SU-DHL-6 (cell line): ENCODE measurements around the gene NT5DC1.

Experiments
- H2AFZ ChIP-seq: fragments of 200-600 bp; sonication (generic); 2 replicates; pipeline ENCODE4 v1.6.1; 2014; ENCODE audit warnings: low read depth, mild to moderate bottlenecking, moderate library complexity, mixed read lengths, antibody characterized with exemption, low read length; ENCODE audit not compliant: severe bottlenecking
- H3F3A ChIP-seq: fragments of 200-600 bp; shearing (Covaris generic); 2 replicates; pipeline ENCODE4 v1.6.0; 2016; ENCODE audit warnings: antibody characterized with exemption, mild to moderate bottlenecking; ENCODE audit not compliant: insufficient read depth
- H3K27ac ChIP-seq: fragments of 200-600 bp; sonication (generic); 2 replicates; pipeline ENCODE4 v1.5.1; 2016; ENCODE audit warnings: low read depth, mild to moderate bottlenecking, low read length, moderate library complexity, mixed read lengths
- H3K27me3 ChIP-seq: fragments of 200-600 bp; sonication (generic), shearing (Covaris generic); 2 replicates; pipeline ENCODE4 v1.6.0; 2014; ENCODE audit warnings: mild to moderate bottlenecking, low read length
- H3K36me3 ChIP-seq: fragments of 200-600 bp; sonication (generic); 2 replicates; pipeline ENCODE4 v1.6.1; 2014; ENCODE audit warnings: mild to moderate bottlenecking, low read length, mixed read lengths
- H3K4me2 ChIP-seq: fragments of 300-600, 200-600 bp; shearing (Covaris generic), sonication (generic); 2 replicates; pipeline ENCODE4 v1.6.0; 2014; ENCODE audit warnings: low read length, low read depth, mild to moderate bottlenecking; ENCODE audit not compliant: poor library complexity, severe bottlenecking
- H3K4me3 ChIP-seq: fragments of 200-600 bp; sonication (generic); 2 replicates; pipeline ENCODE4 v1.5.1; 2014; ENCODE audit warnings: antibody characterized with exemption, low read length, mild to moderate bottlenecking, mixed read lengths; ENCODE audit not compliant: insufficient read depth, poor library complexity, severe bottlenecking
- H3K79me2 ChIP-seq: fragments of 200-600 bp; sonication (generic); 2 replicates; pipeline ENCODE4 v1.6.1; 2014; ENCODE audit warnings: mild to moderate bottlenecking, low read length, moderate library complexity; ENCODE audit not compliant: insufficient read depth
- H3K9ac ChIP-seq: fragments of 200-600 bp; sonication (generic); 2 replicates; pipeline ENCODE4 v1.7.0; 2014; ENCODE audit warnings: mild to moderate bottlenecking, low read length
- H3K9me2 ChIP-seq: fragments of 200-600 bp; sonication (generic); replicated peaks from 2 replicates; pipeline ENCODE4 v1.6.1; 2014; ENCODE audit warnings: low read length; ENCODE audit not compliant: insufficient read depth
- H3K9me3 ChIP-seq: fragments of 200-600 bp; sonication (generic); 2 replicates; pipeline ENCODE4 v1.6.1; 2014; ENCODE audit warnings: low read length, mixed read lengths; ENCODE audit not compliant: insufficient read depth
- H4K20me1 ChIP-seq: fragments of 200-600 bp; sonication (generic); 2 replicates; pipeline ENCODE4 v1.6.1; 2014; ENCODE audit warnings: low read depth, mild to moderate bottlenecking, antibody characterized with exemption, low read length, moderate library complexity, mixed read lengths
- CTCF ChIP-seq: fragments of 200-600 bp; sonication (generic); IDR thresholded peaks from one replicate; pipeline ENCODE4 v1.5.1; 2017; ENCODE audit warnings: antibody characterized with exemption, mild to moderate bottlenecking, low read length, moderate library complexity; ENCODE audit not compliant: insufficient read depth, poor library complexity, severe bottlenecking
- EZH2phosphoT487 ChIP-seq: fragments of 200-600 bp; sonication (generic), shearing (Covaris generic); conservative IDR thresholded peaks from 2 replicates; pipeline ENCODE4 v1.6.1; 2018; ENCODE audit warnings: mild to moderate bottlenecking, antibody characterized with exemption, low read length, moderate library complexity, mixed read lengths

NT5DC1 gene

GRCh38 chr6:116157391-116157790 is 56.7 kb downstream of the NT5DC1 start:
- no peaks in the 10 kb centered on the region for H4K20me1 ChIP-seq
- no peaks in the 10 kb centered on the region for H3K36me3 ChIP-seq
- H3K27ac ChIP-seq = no peak overlapping the region
- H3K4me3 ChIP-seq = no peak overlapping the region
- no peak overlapping the region for H3K4me2 ChIP-seq
- TF ChIP-seq EZH2phosphoT487 (no peak), CTCF (no peak)
- no peaks in the 10 kb centered on the region for H3K27me3 ChIP-seq
- no peaks in the 10 kb centered on the region for H3K9me3 ChIP-seq
- H3K9me2 ChIP-seq = no peaks in the 10 kb centered on the region
- no peaks in the 10 kb centered on the region for H3K79me2 ChIP-seq
- no peak overlapping the region for H2AFZ ChIP-seq
- no peaks in the 10 kb centered on the region for H3F3A ChIP-seq
- no peak overlapping the region for H3K9ac ChIP-seq

- H3K9me3 ChIP-seq = no peaks in the 10 kb centered on the region
- no peaks in the 10 kb centered on the region for H3K27me3 ChIP-seq
- TF ChIP-seq CTCF (no peak), EZH2phosphoT487 (no peak)
- H3K4me2 ChIP-seq = no peak overlapping the region
- H3K9me2 ChIP-seq = no peaks in the 10 kb centered on the region
- no peaks in the 10 kb centered on the region for H4K20me1 ChIP-seq
- H3K9ac ChIP-seq = no peak overlapping the region
- no peak overlapping the region for H2AFZ ChIP-seq
- H3F3A ChIP-seq = no peaks in the 10 kb centered on the region
- H3K27ac ChIP-seq = no peak overlapping the region
- H3K79me2 ChIP-seq = no peaks in the 10 kb centered on the region
- H3K36me3 ChIP-seq = no peaks in the 10 kb centered on the region
- no peak overlapping the region for H3K4me3 ChIP-seq
Observed at GRCh38 chr6:116158641-116159040, 58.0 kb downstream of the NT5DC1 start.

- Histone ChIP-seq H3K9me3 (no peaks in the 10 kb centered on the region), H3K27me3 (no peaks in the 10 kb centered on the region), H3K9ac (no peak overlapping the region), H3K4me3 (no peak overlapping the region), H3K4me2 (no peak overlapping the region), H2AFZ (no peak overlapping the region), H3K27ac (no peak overlapping the region), H3F3A (no peaks in the 10 kb centered on the region), H3K36me3 (no peaks in the 10 kb centered on the region), H3K79me2 (no peaks in the 10 kb centered on the region), H4K20me1 (no peaks in the 10 kb centered on the region), H3K9me2 (no peaks in the 10 kb centered on the region)
- TF ChIP-seq EZH2phosphoT487 (no peak), CTCF (no peak)
Observed at GRCh38 chr6:116159782-116160524, 59.3 kb downstream of the NT5DC1 start.
